K562 (cell line): ENCODE measurements around the gene FKBP2. TPM values are rescaled to one million over a fixed set of nuclear protein-coding genes. Genes with fewer than 3 reads are reported as not detected.
A peak's percentile ranks its signal among the peaks of the same experiment; 100 is the strongest.

Source experiments
- FOS ChIP-seq: IDR thresholded peaks from 3 replicates; pipeline ENCODE4 v1.6.1; 2011; ENCODE audit not compliant: insufficient read length; ENCODE audit errors: extremely low read depth
- GABPB1 ChIP-seq: sonication (generic); formaldehyde crosslinking; IDR thresholded peaks from 2 replicates; pipeline ENCODE4 v1.8.0; 2022; ENCODE audit warnings: mild to moderate bottlenecking, missing genetic modification reagents
- GTF3C2 ChIP-seq: IDR thresholded peaks from 3 replicates; pipeline ENCODE4 v1.6.1; 2011; ENCODE audit warnings: borderline replicate concordance, mild to moderate bottlenecking, moderate library complexity; ENCODE audit not compliant: insufficient read length; ENCODE audit errors: extremely low read depth
- HNRNPLL ChIP-seq: fragments of 200-400 bp; formaldehyde crosslinking; IDR thresholded peaks from 2 replicates; pipeline ENCODE4 v1.6.1; 2017; ENCODE audit warnings: low read length, low read depth, mild to moderate bottlenecking; ENCODE audit not compliant: poor library complexity, severe bottlenecking
- SFPQ ChIP-seq: fragments of 200-400 bp; formaldehyde crosslinking; IDR thresholded peaks from 2 replicates; pipeline ENCODE4 v1.6.1; 2017; ENCODE audit warnings: mild to moderate bottlenecking, low read depth, low read length, moderate library complexity
- SIN3A ChIP-seq, 2 experiments: fragments of 150-350 bp in 1 of 2; IDR thresholded peaks; 2 replicates each; pipeline ENCODE4 v1.6.1; 2011 to 2016; ENCODE audit warnings: borderline replicate concordance in 2 of 2, low read depth in 2 of 2, low read length in 2 of 2, mild to moderate bottlenecking in 2 of 2, moderate library complexity in 2 of 2; ENCODE audit not compliant: control insufficient read depth in 1 of 2
- STAG1 ChIP-seq: sonication (generic); formaldehyde crosslinking; IDR thresholded peaks from 2 replicates; pipeline ENCODE4 v1.5.0; 2020; ENCODE audit warnings: missing genetic modification reagents, borderline replicate concordance
- TAL1 ChIP-seq: fragments of 450-650 bp; IDR thresholded peaks from 2 replicates; pipeline ENCODE4 v1.6.1; 2016; ENCODE audit warnings: mild to moderate bottlenecking
- THAP7 ChIP-seq: fragments of 250-450 bp; sonication (Bioruptor Pico); IDR thresholded peaks from 2 replicates; pipeline ENCODE4 v1.5.0; 2021
- USF2 ChIP-seq: sonication (generic); formaldehyde crosslinking; IDR thresholded peaks from 2 replicates; pipeline ENCODE4 v1.5.0; 2020; ENCODE audit warnings: missing genetic modification reagents
- ZBTB1 ChIP-seq: sonication (generic); formaldehyde crosslinking; IDR thresholded peaks from 2 replicates; pipeline ENCODE4 v1.8.1; 2023; ENCODE audit warnings: missing genetic modification reagents, low read depth, mild to moderate bottlenecking, borderline replicate concordance
- ZNF408 ChIP-seq: fragments of 250-450 bp; sonication (Bioruptor Pico); IDR thresholded peaks from 2 replicates; pipeline ENCODE4 v1.4.0; 2020; ENCODE audit warnings: low read depth, mild to moderate bottlenecking, moderate library complexity
- ZNF592 ChIP-seq: fragments of 450-650 bp; IDR thresholded peaks from 2 replicates; pipeline ENCODE4 v1.6.1; 2017; ENCODE audit warnings: antibody characterized with exemption, mild to moderate bottlenecking
- ZNF696 ChIP-seq: fragments of 250-450 bp; sonication (Bioruptor Pico); conservative IDR thresholded peaks from 2 replicates; pipeline ENCODE4 v1.4.0; 2020; ENCODE audit warnings: mild to moderate bottlenecking, moderate library complexity
- polyA plus RNA-seq, 8 experiments: library from polyadenylated mRNA; depleted of rRNA in 4 of 8; stranded (reverse) in 5 of 8; unstranded in 3 of 8; fragments of >200 nt; fragmentation: Nextera tagmentation in 2 of 8; fragmentation: Illumina TruSeq in 1 of 8; extraction: Ambion mirVana in 2 of 8; extraction: Trizol in 1 of 8; gene quantifications; 2 replicates each; pipeline versions ENCODE4 v1.2.1 to v1.2.3, GENCODE V29; 2011 to 2014; ENCODE audit warnings: inconsistent platforms in 1 of 8, missing spikeins in 1 of 8
- total RNA-seq, 7 experiments: library from RNA; depleted of rRNA in 6 of 7; stranded (reverse); fragments of >200 nt in 6 of 7; fragmentation: Illumina TruSeq in 2 of 7; extraction: Trizol in 2 of 7; gene quantifications; 2 replicates each; pipeline versions ENCODE4 v1.2.1 to v1.2.3, GENCODE V29; 2011 to 2021; ENCODE audit warnings: low replicate concordance in 1 of 7

The FKBP2 gene
- total and polyA plus RNA-seq, 9 of the 15 experiments (the other 6 are each of a cell fraction or from before 2014, with no cell fraction given), result 3.5 to 151 (median 58.1) TPM

GRCh38 chr11:64284048-64284961, 43.4 kb downstream of the FKBP2 start, which contains the start of gene BAD (continued):
- TF ChIP-seq SFPQ (no peak), STAG1 (CRISPR knock-in tag) (no peak), ZNF696 (CRISPR knock-in tag) (no peak), ZNF408 (CRISPR knock-in tag) (no peak), FOS (peak; percentile 51), THAP7 (CRISPR knock-in tag) (no peak), HNRNPLL (peak; percentile 13), ZBTB1 (no peak), ZNF592 (no peak), SIN3A (IDR thresholded peaks at IDR 0.05; ENCODE audit: borderline replicate concordance in 2 of 2, control insufficient read depth in 1 of 2, low read depth in 2 of 2, low read length in 2 of 2) (no peak), USF2 (no peak), TAL1 (no peak), GABPB1 (CRISPR knock-in tag) (peak; percentile 75), GTF3C2 (no peak)
